GM12801 (cell line): ENCODE data around the gene USP17L26.
"Not testable (repeated sequence)": the region's sequence is repeated elsewhere in the genome, so short reads cannot be mapped to it uniquely, and the experiment has no call there.

ENCODE experiments used
- TF ChIP-seq, protein P1 (sequence below): IDR thresholded peaks from one replicate; pipeline ENCODE4 v1.5.1; 2011; ENCODE audit warnings: control low read depth; ENCODE audit not compliant: insufficient read length; ENCODE audit errors: extremely low read depth

USP17L26 gene

DNA sequence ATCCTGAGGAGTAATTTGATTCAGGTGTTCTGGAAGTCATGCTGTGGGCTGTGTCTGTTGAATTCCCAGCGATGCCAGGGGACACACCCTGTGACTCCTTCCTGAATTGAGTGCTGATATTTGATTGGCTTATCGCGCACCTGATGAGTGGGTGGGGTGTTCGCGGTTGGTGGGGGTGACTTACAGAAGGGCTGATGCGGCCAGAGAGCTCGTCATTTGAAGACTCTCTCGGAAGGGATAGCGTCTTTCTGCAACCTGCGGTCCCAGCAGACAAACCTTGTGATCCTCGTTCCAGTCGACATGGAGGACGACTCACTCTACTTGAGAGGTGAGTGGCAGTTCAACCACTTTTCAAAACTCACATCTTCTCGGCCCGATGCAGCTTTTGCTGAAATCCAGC lies 28.4 kb downstream of the USP17L26 start, which contains the start of gene USP17L30:
Gene USP17L30, plus strand, starts transcription at position 301 of the 400 bp plus-strand sequence. Its CDS starts 0 bp downstream, at position 301.
- TF ChIP-seq, protein P1, sequence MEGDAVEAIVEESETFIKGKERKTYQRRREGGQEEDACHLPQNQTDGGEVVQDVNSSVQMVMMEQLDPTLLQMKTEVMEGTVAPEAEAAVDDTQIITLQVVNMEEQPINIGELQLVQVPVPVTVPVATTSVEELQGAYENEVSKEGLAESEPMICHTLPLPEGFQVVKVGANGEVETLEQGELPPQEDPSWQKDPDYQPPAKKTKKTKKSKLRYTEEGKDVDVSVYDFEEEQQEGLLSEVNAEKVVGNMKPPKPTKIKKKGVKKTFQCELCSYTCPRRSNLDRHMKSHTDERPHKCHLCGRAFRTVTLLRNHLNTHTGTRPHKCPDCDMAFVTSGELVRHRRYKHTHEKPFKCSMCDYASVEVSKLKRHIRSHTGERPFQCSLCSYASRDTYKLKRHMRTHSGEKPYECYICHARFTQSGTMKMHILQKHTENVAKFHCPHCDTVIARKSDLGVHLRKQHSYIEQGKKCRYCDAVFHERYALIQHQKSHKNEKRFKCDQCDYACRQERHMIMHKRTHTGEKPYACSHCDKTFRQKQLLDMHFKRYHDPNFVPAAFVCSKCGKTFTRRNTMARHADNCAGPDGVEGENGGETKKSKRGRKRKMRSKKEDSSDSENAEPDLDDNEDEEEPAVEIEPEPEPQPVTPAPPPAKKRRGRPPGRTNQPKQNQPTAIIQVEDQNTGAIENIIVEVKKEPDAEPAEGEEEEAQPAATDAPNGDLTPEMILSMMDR, result not testable (repeated sequence)

DNA sequence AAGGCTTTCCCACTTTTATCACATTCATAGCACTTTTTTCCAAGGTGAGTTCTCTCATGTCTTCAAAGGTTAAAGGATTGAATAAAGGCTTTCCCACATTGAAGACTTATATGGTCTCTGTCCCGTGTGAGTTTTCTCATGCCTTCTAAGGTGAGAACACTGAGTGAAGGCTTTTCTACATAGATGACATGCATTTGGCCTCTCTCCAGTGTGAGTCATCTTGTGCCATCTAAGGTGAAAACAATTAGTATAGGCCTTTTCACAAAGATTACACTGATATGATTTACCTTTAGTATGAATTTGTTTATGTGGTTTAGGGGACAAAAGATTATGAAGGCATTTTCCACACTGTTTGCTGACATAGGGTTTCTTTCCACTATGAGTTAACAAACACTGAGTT lies 49.7 kb downstream of the USP17L26 start:
- TF ChIP-seq, protein P1, result no peak
